HepG2 (cell line): Measurements from ENCODE around the gene MRFAP1. TPM values are rescaled to one million over a fixed set of nuclear protein-coding genes. Genes with fewer than 3 reads are reported as not detected.
A peak's percentile ranks its signal among the peaks of the same experiment; 100 is the strongest.

ENCODE experiments used
- CBX1 ChIP-seq: IDR thresholded peaks from one replicate; pipeline ENCODE4 v1.6.1; 2016; ENCODE audit warnings: antibody characterized with exemption, low read depth
- CEBPB ChIP-seq: IDR thresholded peaks from 2 replicates; pipeline ENCODE4 v1.6.1; 2011; ENCODE audit warnings: low read depth, low read length, improper control_type of control experiment, borderline replicate concordance
- DPF2 ChIP-seq: sonication (generic); formaldehyde crosslinking; IDR thresholded peaks from 2 replicates; pipeline ENCODE4 v1.4.0; 2020; ENCODE audit warnings: mild to moderate bottlenecking, low read depth, missing genetic modification reagents, borderline replicate concordance
- EHMT2 ChIP-seq: fragments of 200-600 bp; sonication (generic); IDR thresholded peaks from 2 replicates; pipeline ENCODE4 v1.7.0; 2017; ENCODE audit warnings: antibody characterized with exemption, low read depth, low read length, borderline replicate concordance
- EZH2 ChIP-seq: conservative IDR thresholded peaks from 2 replicates; pipeline ENCODE4 v1.6.1; 2012; ENCODE audit warnings: mild to moderate bottlenecking, low read depth, low read length, moderate library complexity
- FUBP1 ChIP-seq: sonication (generic); formaldehyde crosslinking; IDR thresholded peaks from 2 replicates; pipeline ENCODE4 v1.5.1; 2020; ENCODE audit warnings: missing genetic modification reagents, mild to moderate bottlenecking, borderline replicate concordance
- MAFK ChIP-seq, 2 experiments: IDR thresholded peaks in 1 of 2; conservative IDR thresholded peaks in 1 of 2; 2 replicates each; pipeline ENCODE4 v1.6.1; 2011; ENCODE audit warnings: improper control_type of control experiment in 2 of 2, low read length in 2 of 2
- MATR3 ChIP-seq: sonication (generic); formaldehyde crosslinking; IDR thresholded peaks from 2 replicates; pipeline ENCODE4 v1.4.0; 2020; ENCODE audit warnings: missing genetic modification reagents
- MAX ChIP-seq: IDR thresholded peaks from 2 replicates; pipeline ENCODE4 v1.6.1; 2012; ENCODE audit warnings: inconsistent platforms
- MZF1 ChIP-seq: sonication (generic); formaldehyde crosslinking; IDR thresholded peaks from 2 replicates; pipeline ENCODE4 v1.8.1; 2023; ENCODE audit warnings: mild to moderate bottlenecking, missing genetic modification reagents, borderline replicate concordance
- SNAI1 ChIP-seq: sonication (generic); formaldehyde crosslinking; IDR thresholded peaks from 2 replicates; pipeline ENCODE4 v1.5.0; 2020; ENCODE audit warnings: mild to moderate bottlenecking, missing genetic modification reagents, borderline replicate concordance
- SOX6 ChIP-seq, 2 experiments: fragments of 450-650 bp in 1 of 2; sonication (generic) in 1 of 2; formaldehyde crosslinking in 1 of 2; IDR thresholded peaks; 2 replicates each; pipeline versions ENCODE4 v1.4.0 to v1.6.1; 2017 to 2020; ENCODE audit warnings: antibody characterized with exemption in 1 of 2, mild to moderate bottlenecking in 1 of 2, missing genetic modification reagents in 1 of 2
- SRY ChIP-seq: sonication (generic); formaldehyde crosslinking; IDR thresholded peaks from 2 replicates; pipeline ENCODE4 v1.8.0; 2022; ENCODE audit warnings: mild to moderate bottlenecking, missing genetic modification reagents
- SUZ12 ChIP-seq: fragments of 150-350 bp; IDR thresholded peaks from 2 replicates; pipeline ENCODE4 v1.6.1; 2014; ENCODE audit warnings: low read depth, low read length
- ZKSCAN5 ChIP-seq: sonication (generic); formaldehyde crosslinking; IDR thresholded peaks from 2 replicates; pipeline ENCODE4 v1.5.1; 2020; ENCODE audit warnings: mild to moderate bottlenecking, missing genetic modification reagents
- ZNF263 ChIP-seq: sonication (generic); formaldehyde crosslinking; IDR thresholded peaks from 2 replicates; pipeline ENCODE4 v1.4.0; 2020; ENCODE audit warnings: missing genetic modification reagents
- ZNF362 ChIP-seq: sonication (generic); formaldehyde crosslinking; IDR thresholded peaks from 2 replicates; pipeline ENCODE4 v1.4.0; 2020; ENCODE audit warnings: missing genetic modification reagents, mild to moderate bottlenecking, borderline replicate concordance
- ZNF441 ChIP-seq: sonication (generic); formaldehyde crosslinking; IDR thresholded peaks from 2 replicates; pipeline ENCODE4 v1.7.0; 2021; ENCODE audit warnings: missing genetic modification reagents, borderline replicate concordance
- ZNF782 ChIP-seq: sonication (generic); formaldehyde crosslinking; IDR thresholded peaks from 2 replicates; pipeline ENCODE4 v1.4.0; 2020; ENCODE audit warnings: missing genetic modification reagents, mild to moderate bottlenecking, borderline replicate concordance
- polyA plus RNA-seq, 8 experiments: library from polyadenylated mRNA; depleted of rRNA in 3 of 8; stranded (reverse) in 7 of 8; unstranded in 1 of 8; fragments of >200 nt; fragmentation: Illumina TruSeq in 4 of 8; extraction: Trizol in 4 of 8; gene quantifications; 2 replicates each; pipeline versions ENCODE4 v1.2.1 to v1.2.3, GENCODE V29; 2011 to 2016; ENCODE audit warnings: low read depth in 4 of 8, missing spikeins in 1 of 8, mixed read lengths in 1 of 8; ENCODE audit not compliant: insufficient read depth in 1 of 8
- total RNA-seq, 5 experiments: library from RNA; depleted of rRNA; stranded (reverse); fragments of >200 nt; fragmentation: Illumina TruSeq; extraction: Trizol; gene quantifications; 2 replicates each; pipeline ENCODE4 v1.2.3, GENCODE V29; 2016; ENCODE audit warnings: low read depth in 1 of 5
- TF ChIP-seq, protein P1 (sequence below): sonication (generic); formaldehyde crosslinking; IDR thresholded peaks from 2 replicates; pipeline ENCODE4 v1.9.0; 2022; ENCODE audit warnings: missing genetic modification reagents, mild to moderate bottlenecking, borderline replicate concordance
- TF ChIP-seq, protein P2 (sequence below): sonication (generic); formaldehyde crosslinking; IDR thresholded peaks from 2 replicates; pipeline ENCODE4 v1.9.0; 2021; ENCODE audit warnings: missing genetic modification reagents, mild to moderate bottlenecking, borderline replicate concordance
- TF ChIP-seq, protein P3 (sequence below): sonication (generic); IDR thresholded peaks from 2 replicates; pipeline ENCODE4 v1.6.1; 2016; ENCODE audit warnings: low read depth, borderline replicate concordance

The MRFAP1 gene
- total and polyA plus RNA-seq, 2 of the 13 experiments (the other 11 are each of a cell fraction or from before 2014, with no cell fraction given) = 112 to 158 TPM

- no peak for TF ChIP-seq SOX6 (IDR thresholded peaks at IDR 0.05)
- TF ChIP-seq SOX6 (CRISPR knock-in tag; IDR thresholded peaks at IDR 0.05) = peak; percentile 26
- no peak for TF ChIP-seq CBX1
- TF ChIP-seq, protein P1, sequence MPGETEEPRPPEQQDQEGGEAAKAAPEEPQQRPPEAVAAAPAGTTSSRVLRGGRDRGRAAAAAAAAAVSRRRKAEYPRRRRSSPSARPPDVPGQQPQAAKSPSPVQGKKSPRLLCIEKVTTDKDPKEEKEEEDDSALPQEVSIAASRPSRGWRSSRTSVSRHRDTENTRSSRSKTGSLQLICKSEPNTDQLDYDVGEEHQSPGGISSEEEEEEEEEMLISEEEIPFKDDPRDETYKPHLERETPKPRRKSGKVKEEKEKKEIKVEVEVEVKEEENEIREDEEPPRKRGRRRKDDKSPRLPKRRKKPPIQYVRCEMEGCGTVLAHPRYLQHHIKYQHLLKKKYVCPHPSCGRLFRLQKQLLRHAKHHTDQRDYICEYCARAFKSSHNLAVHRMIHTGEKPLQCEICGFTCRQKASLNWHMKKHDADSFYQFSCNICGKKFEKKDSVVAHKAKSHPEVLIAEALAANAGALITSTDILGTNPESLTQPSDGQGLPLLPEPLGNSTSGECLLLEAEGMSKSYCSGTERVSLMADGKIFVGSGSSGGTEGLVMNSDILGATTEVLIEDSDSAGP (CRISPR knock-in tag) = 0 out of 2 replicates have a peak, but pooled peaks have one; percentile 32
- no peak for TF ChIP-seq ZKSCAN5
- peak; percentile 32; the same call in 1 of the 2 replicates for TF ChIP-seq ZNF782
- no peak for TF ChIP-seq SRY (CRISPR knock-in tag)
- TF ChIP-seq, protein P2, sequence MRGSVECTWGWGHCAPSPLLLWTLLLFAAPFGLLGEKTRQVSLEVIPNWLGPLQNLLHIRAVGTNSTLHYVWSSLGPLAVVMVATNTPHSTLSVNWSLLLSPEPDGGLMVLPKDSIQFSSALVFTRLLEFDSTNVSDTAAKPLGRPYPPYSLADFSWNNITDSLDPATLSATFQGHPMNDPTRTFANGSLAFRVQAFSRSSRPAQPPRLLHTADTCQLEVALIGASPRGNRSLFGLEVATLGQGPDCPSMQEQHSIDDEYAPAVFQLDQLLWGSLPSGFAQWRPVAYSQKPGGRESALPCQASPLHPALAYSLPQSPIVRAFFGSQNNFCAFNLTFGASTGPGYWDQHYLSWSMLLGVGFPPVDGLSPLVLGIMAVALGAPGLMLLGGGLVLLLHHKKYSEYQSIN (CRISPR knock-in tag) = no peak
- TF ChIP-seq DPF2 = 0 out of 2 replicates have a peak, but pooled peaks have one; percentile 11
- TF ChIP-seq EZH2 = no peak
- TF ChIP-seq ZNF362 = no peak
- no peak for TF ChIP-seq MZF1 (CRISPR knock-in tag)
- peak; percentile 39; the same call in 1 of the 2 replicates for TF ChIP-seq ZNF263 (CRISPR knock-in tag)
- TF ChIP-seq, protein P3, sequence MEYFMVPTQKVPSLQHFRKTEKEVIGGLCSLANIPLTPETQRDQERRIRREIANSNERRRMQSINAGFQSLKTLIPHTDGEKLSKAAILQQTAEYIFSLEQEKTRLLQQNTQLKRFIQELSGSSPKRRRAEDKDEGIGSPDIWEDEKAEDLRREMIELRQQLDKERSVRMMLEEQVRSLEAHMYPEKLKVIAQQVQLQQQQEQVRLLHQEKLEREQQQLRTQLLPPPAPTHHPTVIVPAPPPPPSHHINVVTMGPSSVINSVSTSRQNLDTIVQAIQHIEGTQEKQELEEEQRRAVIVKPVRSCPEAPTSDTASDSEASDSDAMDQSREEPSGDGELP = peak; percentile 42; the same call in 1 of the 2 replicates
- no peak for TF ChIP-seq ZNF441 (CRISPR knock-in tag)
- TF ChIP-seq CEBPB = 0 out of 2 replicates have a peak, but pooled peaks have one; percentile 6
- TF ChIP-seq FUBP1 = no peak
- no peak for TF ChIP-seq EHMT2
- peak; percentile 48 for TF ChIP-seq MAX
- no peak for TF ChIP-seq SUZ12
- TF ChIP-seq MAFK (conservative IDR thresholded peaks at IDR 0.05 in 1 of 2, IDR thresholded peaks at IDR 0.05 in 1 of 2; ENCODE audit: low read length in 2 of 2) = no peak
- no peak for TF ChIP-seq SNAI1
- TF ChIP-seq MATR3 (CRISPR knock-in tag) = no peak
Measured at GRCh38 chr4:6601661-6602250, 38.7 kb upstream of the MRFAP1 start (continued).
